Measurements from ENCODE around the gene CACNA2D4. TPM values are rescaled to one million over a fixed set of nuclear protein-coding genes. Genes with fewer than 3 reads are reported as not detected.

The CACNA2D4 gene
- polyA plus RNA-seq, 1 donor from 2014 or later, result 2.0 TPM

DNA sequence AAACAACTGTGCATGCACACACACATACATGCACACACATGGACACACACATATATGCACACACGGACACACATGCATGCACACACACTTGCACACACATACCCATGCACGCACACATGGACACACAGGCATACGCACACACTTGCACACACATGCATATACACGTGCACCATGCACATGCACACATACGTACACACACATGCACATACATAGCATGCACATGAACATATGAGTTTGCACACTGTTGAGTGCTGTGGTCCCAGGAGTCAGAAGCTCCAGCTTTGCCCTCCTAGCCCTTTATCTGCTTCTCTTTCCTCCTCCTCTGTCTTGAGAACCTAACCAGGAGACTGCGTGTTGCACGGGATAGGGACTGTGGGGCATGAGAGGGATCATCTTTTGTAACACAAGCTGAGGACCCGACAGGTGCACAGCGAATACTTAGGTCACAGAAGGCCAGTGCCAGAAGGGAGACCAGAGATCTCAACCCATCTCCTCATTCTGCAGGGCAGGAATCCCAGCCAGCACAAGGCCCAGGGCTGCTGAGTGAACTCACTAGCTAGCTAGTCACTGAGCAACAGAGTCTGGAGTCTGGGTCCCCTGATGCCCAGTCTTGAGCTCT lies 101.6 kb downstream of the CACNA2D4 start:
- Mint-ChIP-seq H3K4me1 (peaks cover 0 to 9% (median 2%) of the 10 kb centered on the region in 3 donors), H3K36me3 (peaks cover 3% of the 10 kb centered on the region), H3K27me3 (peaks cover 31% of the 10 kb centered on the region), H3K27ac (peak overlapping the region in 1 of 3 donors; percentile 19), H3K9me3 (no peaks in the 10 kb centered on the region), H3K4me3 (no peak overlapping the region)

DNA sequence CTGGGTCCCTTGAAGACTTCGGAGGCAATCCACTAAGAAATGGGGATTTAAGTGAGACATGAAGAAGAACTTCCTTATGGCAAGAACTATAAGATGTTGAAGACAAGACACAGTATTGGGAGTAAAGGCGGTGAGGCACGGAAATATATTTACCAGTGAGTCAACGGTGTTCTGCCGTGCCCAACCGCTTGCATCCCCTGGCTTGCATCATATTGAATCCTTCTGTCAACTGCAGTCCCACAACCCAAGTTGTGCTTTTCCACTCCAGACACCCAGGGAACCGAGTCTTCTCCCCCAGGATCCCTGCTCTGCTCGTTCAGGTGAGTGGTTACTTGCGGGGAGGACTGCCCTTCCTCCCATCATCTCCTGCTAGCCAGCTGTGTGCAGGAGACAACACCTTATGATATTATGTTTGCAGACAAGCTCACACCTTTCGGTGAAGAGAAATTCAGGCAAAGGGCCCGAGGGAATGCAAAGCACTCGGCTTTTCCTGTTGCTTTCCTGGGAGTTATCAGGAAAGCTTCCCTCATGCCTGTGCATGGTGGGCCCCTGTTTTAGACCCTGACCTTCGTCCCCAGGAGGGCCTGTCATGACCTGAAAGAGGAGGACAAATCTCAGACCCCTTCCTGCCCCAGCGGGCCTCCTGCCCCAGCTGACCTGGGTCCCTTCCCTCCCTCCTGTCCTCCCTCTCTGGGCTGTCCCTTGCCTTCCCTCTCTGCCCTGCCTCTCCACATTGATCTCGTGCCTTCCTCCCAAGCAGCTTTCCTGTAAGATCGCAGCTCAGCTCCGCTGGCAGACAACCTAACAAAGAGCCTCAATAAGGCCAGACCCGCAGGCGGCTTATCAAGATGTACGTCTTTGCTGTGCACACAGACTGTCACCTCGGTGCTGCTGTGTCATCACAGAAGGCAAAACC lies 102.4 kb downstream of the CACNA2D4 start:
- Mint-ChIP-seq H3K27me3 (peaks cover 26% of the 10 kb centered on the region), H3K4me1 (peaks cover 0 to 9% (median 2%) of the 10 kb centered on the region in 3 donors), H3K27ac (no peak overlapping the region), H3K4me3 (no peak overlapping the region), H3K9me3 (no peaks in the 10 kb centered on the region), H3K36me3 (peaks cover 3% of the 10 kb centered on the region)

GRCh38 chr12:1815108-1815507 lies 103.3 kb downstream of the CACNA2D4 start:
- peaks cover 3% of the 10 kb centered on the region for H3K36me3 Mint-ChIP-seq
- no peak overlapping the region for H3K27ac Mint-ChIP-seq
- peaks cover 0 to 6% (median 2%) of the 10 kb centered on the region in 3 donors for H3K4me1 Mint-ChIP-seq
- H3K9me3 Mint-ChIP-seq, result no peaks in the 10 kb centered on the region
- no peak overlapping the region for H3K4me3 Mint-ChIP-seq
- peaks cover 18% of the 10 kb centered on the region for H3K27me3 Mint-ChIP-seq

- peaks cover 3% of the 10 kb centered on the region for H3K36me3 Mint-ChIP-seq
- H3K27me3 Mint-ChIP-seq, result peaks cover 11% of the 10 kb centered on the region
- H3K4me3 Mint-ChIP-seq, result no peak overlapping the region
- no peaks in the 10 kb centered on the region for H3K9me3 Mint-ChIP-seq
- H3K4me1 Mint-ChIP-seq, result peaks cover 0 to 6% (median 2%) of the 10 kb centered on the region in 3 donors
- H3K27ac Mint-ChIP-seq, result no peak overlapping the region
Observed at GRCh38 chr12:1814266-1814665, 104.2 kb downstream of the CACNA2D4 start.

DNA sequence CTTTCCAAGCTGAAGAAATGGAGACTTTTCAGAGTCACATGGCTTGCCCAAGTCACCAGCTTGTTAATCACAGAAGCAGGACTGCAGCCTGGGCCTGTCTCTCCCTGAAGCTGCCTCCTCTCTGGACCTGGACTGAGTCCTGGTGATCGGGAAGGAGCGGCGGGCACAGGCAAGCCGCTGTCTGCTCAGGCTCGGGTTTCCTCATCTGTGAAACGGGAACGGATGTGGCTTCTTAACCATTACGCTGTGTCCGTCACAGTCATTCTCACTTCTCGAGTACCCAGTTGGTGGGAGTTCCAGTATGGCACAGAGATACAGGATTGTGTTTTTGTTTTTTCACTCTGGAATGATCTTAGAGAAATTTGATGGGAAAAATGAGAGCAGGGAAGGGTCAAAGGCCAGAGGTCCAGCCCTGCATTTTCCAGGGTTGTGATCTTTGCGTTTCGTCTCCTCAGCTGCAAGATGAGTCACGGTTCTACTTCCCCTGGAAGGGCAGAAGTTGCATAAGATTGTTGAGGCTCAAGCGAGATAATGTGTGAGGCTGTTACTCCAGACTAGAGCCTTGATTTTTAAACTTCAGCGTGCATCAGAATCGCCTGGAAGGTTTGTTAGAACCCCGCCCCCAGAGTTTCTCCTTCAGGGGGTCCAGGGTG lies 105.7 kb downstream of the CACNA2D4 start:
- Mint-ChIP-seq H3K4me3 (peak overlapping the region in 3 of 4 donors; percentile 51 to 91 (median 84)), H3K36me3 (peaks cover 3% of the 10 kb centered on the region), H3K27ac (peak overlapping the region in 1 of 3 donors; percentile 53), H3K27me3 (peaks cover 7% of the 10 kb centered on the region), H3K9me3 (no peaks in the 10 kb centered on the region), H3K4me1 (peaks cover 0 to 8% (median 4%) of the 10 kb centered on the region in 3 donors)

GRCh38 chr12:1811948-1812291 lies 106.5 kb downstream of the CACNA2D4 start:
- Mint-ChIP-seq H3K9me3 (no peaks in the 10 kb centered on the region), H3K36me3 (peaks cover 5% of the 10 kb centered on the region), H3K4me1 (peaks cover 0 to 8% (median 4%) of the 10 kb centered on the region in 3 donors), H3K27ac (no peak overlapping the region), H3K4me3 (no peak overlapping the region), H3K27me3 (peaks cover 7% of the 10 kb centered on the region)

DNA sequence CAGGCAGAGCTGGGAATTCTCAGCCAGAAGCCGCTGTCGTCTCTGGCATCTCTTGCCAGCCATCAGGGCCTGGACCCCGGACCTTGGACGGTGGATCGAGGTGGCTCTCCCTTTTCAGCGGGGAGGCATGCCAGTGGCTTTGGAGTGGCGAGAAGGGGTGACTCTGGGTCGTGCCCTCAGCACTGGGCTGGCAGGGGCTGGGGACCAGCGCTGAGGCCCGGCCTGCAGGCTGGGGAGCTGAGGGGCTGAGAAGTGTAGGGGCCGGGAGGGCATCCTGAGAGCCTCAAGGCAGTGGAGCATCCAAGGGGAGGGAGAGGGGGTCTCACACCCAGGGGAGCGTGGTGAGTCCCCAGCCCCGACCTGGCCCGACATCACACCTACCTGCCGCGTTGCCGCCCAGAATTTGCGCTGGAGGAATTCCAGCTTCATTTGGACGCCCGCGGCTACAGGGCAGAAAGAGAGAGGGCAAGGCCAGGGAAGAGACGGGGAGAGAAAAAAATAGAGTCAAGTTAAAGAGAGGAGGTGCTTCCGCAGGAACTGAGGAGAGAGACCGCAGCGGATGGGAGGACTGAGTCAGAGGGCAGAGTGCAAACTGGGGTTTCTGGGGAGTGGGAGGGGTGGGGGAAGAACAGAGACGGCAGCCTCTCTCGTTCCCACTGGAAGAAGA lies 107.0 kb downstream of the CACNA2D4 start:
- Mint-ChIP-seq H3K9me3 (no peaks in the 10 kb centered on the region), H3K27me3 (peaks cover 6% of the 10 kb centered on the region), H3K4me3 (no peak overlapping the region), H3K27ac (no peak overlapping the region), H3K4me1 (peaks cover 0 to 8% (median 4%) of the 10 kb centered on the region in 3 donors), H3K36me3 (peaks cover 3% of the 10 kb centered on the region)

DNA sequence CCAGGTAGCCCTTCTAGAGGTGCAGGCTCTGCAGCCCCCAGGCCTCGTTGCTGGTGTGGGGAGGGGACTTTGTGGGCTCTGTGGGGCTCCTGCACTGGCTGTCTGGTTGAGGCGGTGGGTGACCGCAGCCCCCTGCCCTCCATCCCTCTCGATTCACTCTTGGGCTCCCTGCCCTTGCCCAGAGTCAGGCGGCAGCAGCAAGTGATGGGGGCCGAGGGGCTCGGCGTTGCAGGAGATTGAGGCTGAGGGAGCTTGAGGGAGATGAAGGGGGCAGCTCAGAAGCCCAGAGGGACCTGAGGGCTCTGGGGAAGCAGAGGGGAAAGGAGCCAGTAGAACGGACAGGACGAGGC lies 107.5 kb downstream of the CACNA2D4 start:
- Mint-ChIP-seq H3K9me3 (no peaks in the 10 kb centered on the region), H3K27ac (no peak overlapping the region), H3K4me1 (peaks cover 0 to 7% (median 4%) of the 10 kb centered on the region in 3 donors), H3K27me3 (peaks cover 5% of the 10 kb centered on the region), H3K4me3 (no peak overlapping the region), H3K36me3 (peaks cover 2% of the 10 kb centered on the region)

GRCh38 chr12:1810201-1810930 lies 108.1 kb downstream of the CACNA2D4 start:
- H3K27me3 Mint-ChIP-seq, result peaks cover 5% of the 10 kb centered on the region
- H3K36me3 Mint-ChIP-seq, result peaks cover 2% of the 10 kb centered on the region
- H3K9me3 Mint-ChIP-seq, result no peaks in the 10 kb centered on the region
- no peak overlapping the region for H3K27ac Mint-ChIP-seq
- peaks cover 0 to 7% (median 4%) of the 10 kb centered on the region in 3 donors for H3K4me1 Mint-ChIP-seq
- no peak overlapping the region for H3K4me3 Mint-ChIP-seq

DNA sequence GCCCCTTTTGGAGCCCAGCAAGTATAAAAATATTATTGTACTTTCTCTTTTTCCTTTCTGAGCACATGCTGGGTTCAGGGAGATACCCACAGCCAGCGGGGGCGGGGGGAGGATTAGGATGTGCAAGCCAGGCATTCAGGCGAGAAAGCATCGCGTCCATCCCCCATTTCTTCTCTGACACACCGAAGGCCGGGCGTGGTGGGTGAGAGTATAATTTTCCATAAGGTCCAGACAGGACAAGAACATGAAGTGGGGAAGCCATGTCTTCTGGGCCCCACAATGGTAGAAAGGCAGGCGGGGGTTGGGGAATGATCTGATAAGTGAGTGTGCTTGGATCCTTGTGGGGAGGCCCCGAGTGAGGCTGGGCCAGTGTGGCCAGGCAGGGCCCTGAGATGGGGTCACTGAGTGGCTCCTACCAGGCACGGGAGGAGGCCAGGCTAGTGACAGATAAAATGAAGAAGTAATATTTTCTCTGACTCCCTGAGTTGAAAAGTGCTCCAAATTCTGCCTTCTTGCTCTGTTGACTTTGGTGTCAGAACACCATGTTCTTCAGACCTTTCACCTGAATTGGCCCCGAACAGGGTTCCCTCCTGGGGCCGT lies 108.8 kb downstream of the CACNA2D4 start:
- no peak overlapping the region for H3K27ac Mint-ChIP-seq
- H3K4me3 Mint-ChIP-seq, result no peak overlapping the region
- no peaks in the 10 kb centered on the region for H3K9me3 Mint-ChIP-seq

GRCh38 chr12:1808798-1809480 lies 109.5 kb downstream of the CACNA2D4 start:
- Mint-ChIP-seq H3K4me3 (no peak overlapping the region), H3K9me3 (peaks cover 1 to 4% (median 2%) of the 10 kb centered on the region in 3 donors), H3K36me3 (peaks cover 2% of the 10 kb centered on the region), H3K27me3 (no peaks in the 10 kb centered on the region), H3K27ac (no peak overlapping the region), H3K4me1 (peaks cover 6 to 9% (median 9%) of the 10 kb centered on the region in 3 donors)

More for the DNA sequence above, 108.8 kb downstream of the CACNA2D4 start:
- H3K36me3 Mint-ChIP-seq, result peaks cover 2% of the 10 kb centered on the region
- peaks cover under 1 to 6% (median 5%) of the 10 kb centered on the region in 3 donors for H3K4me1 Mint-ChIP-seq
- peaks cover 1% of the 10 kb centered on the region for H3K27me3 Mint-ChIP-seq

- Mint-ChIP-seq H3K4me1 (peaks cover 6 to 9% (median 9%) of the 10 kb centered on the region in 3 donors), H3K27ac (no peak overlapping the region), H3K4me3 (no peak overlapping the region), H3K27me3 (no peaks in the 10 kb centered on the region), H3K36me3 (peaks cover 2% of the 10 kb centered on the region), H3K9me3 (peaks cover 1 to 4% (median 2%) of the 10 kb centered on the region in 3 donors)
Observed at GRCh38 chr12:1808036-1808797, 110.2 kb downstream of the CACNA2D4 start.
